Stimulated activated CD4-positive, alpha-beta T cell treated with anti-CD3 and anti-CD28 coated beads, Interleukin-12 subunit alpha, Interleukin-12 subunit beta, amount 100 ng/mL, for 4 hours (primary cell): Measurements from ENCODE around the gene FBXL7.

Source experiments
- DNase-seq: peaks from one replicate; pipeline ENCODE4 v3.0.0-alpha.2; 2020

Gene FBXL7

GRCh38 chr5:15727375-15727774, 227.4 kb downstream of the FBXL7 start:
- DNase-seq: no peak

- DNase-seq: no peak
These were observed 228.8 kb downstream of the FBXL7 start for GRCh38 chr5:15728811-15729210.

- no peak for DNase-seq
These were observed 231.7 kb downstream of the FBXL7 start for GRCh38 chr5:15731699-15732098.

- DNase-seq: no peak
These were observed 234.1 kb downstream of the FBXL7 start for GRCh38 chr5:15734058-15734457.

- no peak for DNase-seq
These were observed 237.2 kb downstream of the FBXL7 start for GRCh38 chr5:15737036-15737821.

- no peak for DNase-seq
These were observed 238.1 kb downstream of the FBXL7 start for GRCh38 chr5:15737871-15738664.

GRCh38 chr5:15740383-15740782, 240.4 kb downstream of the FBXL7 start:
- no peak for DNase-seq

GRCh38 chr5:15741591-15741990, 241.6 kb downstream of the FBXL7 start:
- DNase-seq: no peak

GRCh38 chr5:15746833-15747232, 246.9 kb downstream of the FBXL7 start:
- no peak for DNase-seq

GRCh38 chr5:15748266-15748665, 248.3 kb downstream of the FBXL7 start:
- no peak for DNase-seq

- DNase-seq: no peak
These were observed 252.8 kb downstream of the FBXL7 start for GRCh38 chr5:15752663-15753285.

- no peak for DNase-seq
These were observed 253.8 kb downstream of the FBXL7 start for GRCh38 chr5:15753752-15754151.

- no peak for DNase-seq
These were observed 257.1 kb downstream of the FBXL7 start for GRCh38 chr5:15757103-15757502.

- DNase-seq: no peak
These were observed 257.6 kb downstream of the FBXL7 start for GRCh38 chr5:15757619-15758018.

- no peak for DNase-seq
These were observed 262.7 kb downstream of the FBXL7 start for GRCh38 chr5:15762668-15763067.

- DNase-seq: no peak
These were observed 263.8 kb downstream of the FBXL7 start for GRCh38 chr5:15763754-15764153.

- no peak for DNase-seq
These were observed 269.0 kb downstream of the FBXL7 start for GRCh38 chr5:15768936-15769335.

- DNase-seq: no peak
These were observed 272.2 kb downstream of the FBXL7 start for GRCh38 chr5:15772131-15772530.

- no peak for DNase-seq
These were observed 274.7 kb downstream of the FBXL7 start for GRCh38 chr5:15774632-15775031.

- no peak for DNase-seq
These were observed 276.4 kb downstream of the FBXL7 start for GRCh38 chr5:15776346-15776745.

- DNase-seq: no peak
These were observed 283.8 kb downstream of the FBXL7 start for GRCh38 chr5:15783734-15784133.

- no peak for DNase-seq
These were observed 285.6 kb downstream of the FBXL7 start for GRCh38 chr5:15785531-15785981.

GRCh38 chr5:15786326-15786725, 286.3 kb downstream of the FBXL7 start:
- no peak for DNase-seq

- no peak for DNase-seq
These were observed 286.9 kb downstream of the FBXL7 start for GRCh38 chr5:15786884-15787283.
